Posterior vena cava (tissue), 2 donors: ENCODE data around the gene DSG2. TPM values are rescaled to one million over a fixed set of nuclear protein-coding genes. Genes with fewer than 3 reads are reported as not detected.

ENCODE experiments used
- DNase-seq: peaks from one replicate; pipeline ENCODE4 v3.0.0-alpha.2; 2020; ENCODE audit warnings: low spot score
- intact Hi-C, 2 donors: fragments of 100-400 bp; cut with DNase I; formaldehyde crosslinking; loops; one replicate each; pipeline versions ENCODE4 v1.14.1 to v1.14.2; 2022 to 2023
- total RNA-seq, 2 donors: library from RNA; stranded (reverse); fragmentation: NEBNext Ultra II Directional; extraction: Animal tissue kit (Norgen Biotek cat#: 25700); gene quantifications; one replicate each; pipeline ENCODE4 v1.2.1, GENCODE V29; 2021
- donor health status: DM: yes; HTN: yes; CAD: no.
- donor health status: DM: yes; HTN: yes; CAD: no.

DSG2 gene
- total RNA-seq, 2 donors from 2014 or later = 2.2 to 2.6 TPM

GRCh38 chr18:31546476-31546875 is 48.5 kb downstream of the DSG2 start:
- intact Hi-C loops = no loop called here
- DNase-seq = no peak

GRCh38 chr18:31548853-31549252 is 50.9 kb downstream of the DSG2 start:
- intact Hi-C loops = no loop called here
- DNase-seq = no peak

- intact Hi-C loops = no loop called here
- DNase-seq = no peak
Observed at GRCh38 chr18:31549416-31549815, 51.4 kb downstream of the DSG2 start.

- no peak for DNase-seq
- intact Hi-C loops = loop anchor here in 1 of 2 donors (10.0 kb wide), 2 partner anchors 173 to 263 kb away; no protein-coding TSS in a partner anchor
Observed at GRCh38 chr18:31551883-31552282, 53.9 kb downstream of the DSG2 start.

- DNase-seq = no peak
- intact Hi-C loops = loop anchor here in 1 of 2 donors (10.0 kb wide), 2 partner anchors 171 to 261 kb away; no protein-coding TSS in a partner anchor
Observed at GRCh38 chr18:31553800-31554199, 55.8 kb downstream of the DSG2 start.

GRCh38 chr18:31554776-31555175 is 56.8 kb downstream of the DSG2 start:
- intact Hi-C loops = loop anchor here in 1 of 2 donors (10.0 kb wide), 2 partner anchors 170 to 260 kb away; no protein-coding TSS in a partner anchor
- DNase-seq = no peak

GRCh38 chr18:31555971-31556747 is 58.2 kb downstream of the DSG2 start:
- intact Hi-C loops = loop anchor here in 1 of 2 donors (10.0 kb wide), 2 partner anchors 169 to 259 kb away; no protein-coding TSS in a partner anchor
- no peak for DNase-seq

GRCh38 chr18:31557446-31557845 is 59.5 kb downstream of the DSG2 start:
- no peak for DNase-seq
- intact Hi-C loops = loop anchor here in 1 of 2 donors (10.0 kb wide), 2 partner anchors 167 to 257 kb away; no protein-coding TSS in a partner anchor

GRCh38 chr18:31558567-31558966 is 60.6 kb downstream of the DSG2 start:
- no peak for DNase-seq
- intact Hi-C loops = loop anchor here in 1 of 2 donors (10.0 kb wide), 2 partner anchors 166 to 256 kb away; no protein-coding TSS in a partner anchor

GRCh38 chr18:31562726-31563125 is 64.7 kb downstream of the DSG2 start:
- DNase-seq = no peak
- intact Hi-C loops = no loop called here

- DNase-seq = no peak
- intact Hi-C loops = no loop called here
Observed at GRCh38 chr18:31563778-31564177, 65.8 kb downstream of the DSG2 start.

GRCh38 chr18:31565345-31565744 is 67.4 kb downstream of the DSG2 start:
- intact Hi-C loops = no loop called here
- DNase-seq = no peak

GRCh38 chr18:31565782-31566512 is 68.0 kb downstream of the DSG2 start:
- intact Hi-C loops = no loop called here
- no peak for DNase-seq

GRCh38 chr18:31566576-31567306 is 68.8 kb downstream of the DSG2 start:
- intact Hi-C loops = no loop called here

GRCh38 chr18:31572368-31572767 is 74.4 kb downstream of the DSG2 start:
- DNase-seq = no peak
- intact Hi-C loops = no loop called here

More at GRCh38 chr18:31566576-31567306, 68.8 kb downstream of the DSG2 start:
- DNase-seq = no peak

GRCh38 chr18:31573051-31573450 is 75.1 kb downstream of the DSG2 start:
- intact Hi-C loops = no loop called here

GRCh38 chr18:31574359-31574758 is 76.4 kb downstream of the DSG2 start:
- intact Hi-C loops = no loop called here
- DNase-seq = no peak

More at GRCh38 chr18:31573051-31573450, 75.1 kb downstream of the DSG2 start:
- no peak for DNase-seq

GRCh38 chr18:31575515-31576257 is 77.7 kb downstream of the DSG2 start:
- intact Hi-C loops = no loop called here
- DNase-seq = no peak

- DNase-seq = no peak
- intact Hi-C loops = no loop called here
Observed at GRCh38 chr18:31576670-31577069, 78.7 kb downstream of the DSG2 start.
